Panc1 (cell line): ENCODE measurements around the gene VTI1B. TPM values are rescaled to one million over a fixed set of nuclear protein-coding genes. Genes with fewer than 3 reads are reported as not detected.

Experiments used
- ATAC-seq: fragments of 200-7000 bp; cut with Tn5 transposase; 2 replicates; pipeline ENCODE4 v1.9.1; 2020; ENCODE audit warnings: mild to moderate bottlenecking, moderate library complexity
- BruUV-seq: library from RNA; stranded (reverse); fragments of 400-500 nt; replicated peaks from 2 replicates; lab custom pipeline; 2021; lab: Mats Ljungman, UMichigan
- CTCF ChIA-PET: fragments of 300-600 bp; sonication (Branson Sonifier 250); formaldehyde crosslinking; loops from one replicate; lab custom pipeline; 2022; ENCODE audit warnings: antibody characterized with exemption; lab: Charles Lee
- POLR2A ChIA-PET: fragments of 300-600 bp; sonication (Branson Sonifier 250); formaldehyde crosslinking; loops from one replicate; lab custom pipeline; 2022; ENCODE audit warnings: antibody characterized with exemption; lab: Charles Lee
- DNase-seq: peaks from one replicate; pipeline ENCODE4 v3.0.0-alpha.2; 2010; ENCODE audit warnings: low read depth, low spot score
- H3K27ac ChIP-seq: 2 replicates; pipeline ENCODE4 v1.5.1; 2011; ENCODE audit warnings: mild to moderate bottlenecking, low read length, inconsistent platforms
- H3K27me3 ChIP-seq: fragments of 200-500 bp; sonication (Bioruptor generic); 2 replicates; pipeline ENCODE4 v1.6.0; 2014; ENCODE audit warnings: low read length, inconsistent platforms; ENCODE audit not compliant: control insufficient read depth, insufficient read depth
- H3K36me3 ChIP-seq: fragments of 200-500 bp; sonication (Bioruptor generic); 2 replicates; pipeline ENCODE4 v1.5.1; 2014; ENCODE audit warnings: inconsistent platforms, mild to moderate bottlenecking, low read length, moderate library complexity; ENCODE audit not compliant: control insufficient read depth, insufficient read depth
- H3K4me1 ChIP-seq: 2 replicates; pipeline ENCODE4 v1.5.1; 2011; ENCODE audit warnings: inconsistent platforms, mild to moderate bottlenecking, low read length, moderate library complexity; ENCODE audit not compliant: control insufficient read depth, insufficient read depth
- H3K4me3 ChIP-seq, 2 experiments: 2 replicates each; pipeline ENCODE4 v1.5.1; 2011 to 2012; ENCODE audit warnings: low read depth in 2 of 2, low read length in 2 of 2, mild to moderate bottlenecking in 2 of 2, inconsistent platforms in 1 of 2, moderate library complexity in 1 of 2
- H3K9me3 ChIP-seq: fragments of 200-500 bp; sonication (Bioruptor generic); 2 replicates; pipeline ENCODE4 v1.5.1; 2014; ENCODE audit warnings: low read depth, mild to moderate bottlenecking, inconsistent platforms, low read length, moderate library complexity; ENCODE audit not compliant: control insufficient read depth, insufficient read depth
- CTCF ChIP-seq: fragments of 450-650 bp; IDR thresholded peaks from 2 replicates; pipeline ENCODE4 v1.5.1; 2017; ENCODE audit warnings: mild to moderate bottlenecking
- POLR2AphosphoS5 ChIP-seq: IDR thresholded peaks from 2 replicates; pipeline ENCODE4 v1.6.1; 2012; ENCODE audit warnings: mild to moderate bottlenecking, low read depth, low read length, moderate library complexity
- REST ChIP-seq, 2 experiments: IDR thresholded peaks; 2 replicates each; pipeline ENCODE4 v1.6.1; 2011 to 2012; ENCODE audit warnings: low read depth in 2 of 2, control low read depth in 1 of 2, low read length in 1 of 2, mild to moderate bottlenecking in 1 of 2, moderate library complexity in 1 of 2; ENCODE audit not compliant: insufficient read depth in 1 of 2
- SIN3A ChIP-seq: IDR thresholded peaks from 2 replicates; pipeline ENCODE4 v1.6.1; 2012; ENCODE audit warnings: low read depth, mild to moderate bottlenecking, low read length, moderate library complexity, borderline replicate concordance; ENCODE audit not compliant: insufficient read depth
- TCF7L2 ChIP-seq: IDR thresholded peaks from 2 replicates; pipeline ENCODE4 v1.6.1; 2011; ENCODE audit warnings: mild to moderate bottlenecking, low read depth, low read length, inconsistent platforms
- in situ Hi-C: cut with HindIII; loops from 2 replicates; pipeline ENCODE4 v1.10.0; 2016; ENCODE audit warnings: low sequenced_read_pairs, low pct_unique_long_range_greater_than_20kb
- intact Hi-C: fragments of 100-400 bp; cut with micrococcal nuclease; formaldehyde crosslinking; loops from one replicate; pipeline ENCODE4 v1.10.0; 2022; ENCODE audit not compliant: unreplicated experiment
- total RNA-seq: library from RNA; stranded (reverse); gene quantifications from one replicate; pipeline ENCODE4 v1.2.1, GENCODE V29; 2021; ENCODE audit not compliant: unreplicated experiment

The VTI1B gene
- total RNA-seq, 1 experiment from 2014 or later: 84.9 TPM

- no peaks in the 10 kb centered on the region for H3K9me3 ChIP-seq
- H3K4me3 ChIP-seq: no peak overlapping the region
- ATAC-seq (no peak), DNase-seq (no peak)
- BruUV-seq: no TSS peak
- intact Hi-C loops: no loop called here
- no peaks in the 10 kb centered on the region for H3K27me3 ChIP-seq
- ChIA-PET CTCF (interaction anchor here (0.5 kb wide), 1 partner anchor 29 kb away, joined by 4 read pairs; no protein-coding TSS in a partner anchor), POLR2A (interaction anchor here (0.7 kb wide), 1 partner anchor 12 kb away, joined by 11 read pairs; no protein-coding TSS in a partner anchor)
- no peak overlapping the region for H3K27ac ChIP-seq
- no peak for TF ChIP-seq SIN3A
- no peak for TF ChIP-seq CTCF
- TF ChIP-seq REST (IDR thresholded peaks at IDR 0.05; ENCODE audit: insufficient read depth in 1 of 2, low read depth in 2 of 2, low read length in 1 of 2): no peak
- no peak for TF ChIP-seq TCF7L2
- no peak for TF ChIP-seq POLR2AphosphoS5
- H3K36me3 ChIP-seq: no peaks in the 10 kb centered on the region
- in situ Hi-C loops: no loop called here
- H3K4me1 ChIP-seq: no peaks in the 10 kb centered on the region
Measured at GRCh38 chr14:67641902-67642749, 32.3 kb downstream of the VTI1B start.

GRCh38 chr14:67641480-67641879 is 33.0 kb downstream of the VTI1B start:
- no TSS peak for BruUV-seq
- Histone ChIP-seq H3K4me1 (no peaks in the 10 kb centered on the region), H3K36me3 (no peaks in the 10 kb centered on the region), H3K27me3 (no peaks in the 10 kb centered on the region), H3K9me3 (no peaks in the 10 kb centered on the region), H3K27ac (no peak overlapping the region), H3K4me3 (no peak overlapping the region)
- intact Hi-C loops: no loop called here
- DNase-seq (no peak), ATAC-seq (no peak)
- CTCF ChIA-PET: interaction anchor here (0.5 kb wide), 1 partner anchor 29 kb away, joined by 4 read pairs; no protein-coding TSS in a partner anchor
- POLR2A ChIA-PET: no interaction called here
- TF ChIP-seq TCF7L2 (no peak), REST (IDR thresholded peaks at IDR 0.05; ENCODE audit: insufficient read depth in 1 of 2, low read depth in 2 of 2, low read length in 1 of 2) (no peak), SIN3A (no peak), POLR2AphosphoS5 (no peak), CTCF (no peak)
- in situ Hi-C loops: no loop called here
